Hepatic stellate cell (primary cell): ENCODE measurements around the gene KDELR3.
A peak's percentile ranks its signal among the peaks of the same experiment; 100 is the strongest.

Source experiments
- DNase-seq: peaks from one replicate; pipeline ENCODE4 v3.0.0; 2011; ENCODE audit warnings: low spot score

KDELR3 gene

DNA sequence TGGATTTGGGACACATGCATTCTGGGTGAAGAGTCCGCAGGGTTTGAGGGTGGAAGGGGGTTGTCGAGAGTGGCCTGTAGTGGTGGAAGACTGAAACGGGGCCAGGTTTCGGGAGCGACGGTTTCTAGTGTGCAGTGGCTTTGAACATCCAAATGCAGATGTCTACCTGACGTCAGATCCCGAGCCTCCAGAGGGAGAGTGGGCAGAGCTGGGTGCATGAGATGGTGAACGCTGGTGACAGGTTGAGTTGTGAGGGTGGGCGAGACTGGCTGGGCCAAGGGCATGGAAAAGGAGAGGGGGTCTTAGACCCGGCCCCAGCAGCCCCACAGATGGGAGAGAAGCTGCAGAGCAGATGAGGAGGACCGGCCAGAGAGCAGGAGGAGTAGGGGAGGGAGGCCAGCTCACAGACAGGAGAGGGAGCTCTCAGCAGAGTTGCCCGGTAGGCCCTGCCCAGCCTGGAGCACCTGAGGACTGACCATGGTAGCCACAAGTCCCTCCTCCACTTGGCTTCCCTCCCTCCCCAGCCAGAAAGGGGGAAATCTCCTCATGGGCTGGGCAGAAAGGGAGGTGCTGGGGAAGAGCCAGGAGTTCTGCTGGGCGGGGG lies 27.0 kb upstream of the KDELR3 start:
- no peak for DNase-seq

DNA sequence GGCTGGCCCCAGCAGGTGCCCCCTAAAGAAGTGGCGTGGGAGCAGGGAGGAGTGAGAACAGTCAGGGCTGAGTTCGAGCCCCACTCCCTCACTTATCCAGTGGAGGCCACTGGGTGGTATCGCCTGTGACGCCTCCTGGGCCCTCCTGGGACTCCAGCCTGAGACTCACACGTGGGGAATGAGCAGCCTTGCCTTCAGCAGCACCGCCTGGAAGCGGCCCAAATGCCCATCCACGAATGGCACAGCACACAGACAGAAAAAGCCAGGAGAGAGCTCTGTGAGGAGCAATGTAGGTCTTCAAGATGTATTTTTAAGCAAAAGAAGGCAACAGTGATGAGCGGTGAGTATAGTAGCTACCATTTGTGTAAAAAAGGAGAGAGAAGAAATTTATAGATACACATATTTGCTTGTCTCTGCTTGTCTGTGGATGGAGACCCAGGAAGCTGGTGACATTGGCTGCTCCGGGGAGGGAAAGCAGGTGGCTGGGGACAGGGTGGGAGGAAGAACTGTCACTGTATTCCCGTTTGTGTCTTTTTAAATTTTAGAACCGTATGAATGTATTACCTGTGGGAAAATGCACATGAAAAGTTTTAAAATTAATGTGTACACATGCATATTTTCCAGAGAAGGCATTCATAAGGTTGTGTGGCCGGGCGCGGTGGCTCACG lies 26.1 kb upstream of the KDELR3 start:
- no peak for DNase-seq

DNA sequence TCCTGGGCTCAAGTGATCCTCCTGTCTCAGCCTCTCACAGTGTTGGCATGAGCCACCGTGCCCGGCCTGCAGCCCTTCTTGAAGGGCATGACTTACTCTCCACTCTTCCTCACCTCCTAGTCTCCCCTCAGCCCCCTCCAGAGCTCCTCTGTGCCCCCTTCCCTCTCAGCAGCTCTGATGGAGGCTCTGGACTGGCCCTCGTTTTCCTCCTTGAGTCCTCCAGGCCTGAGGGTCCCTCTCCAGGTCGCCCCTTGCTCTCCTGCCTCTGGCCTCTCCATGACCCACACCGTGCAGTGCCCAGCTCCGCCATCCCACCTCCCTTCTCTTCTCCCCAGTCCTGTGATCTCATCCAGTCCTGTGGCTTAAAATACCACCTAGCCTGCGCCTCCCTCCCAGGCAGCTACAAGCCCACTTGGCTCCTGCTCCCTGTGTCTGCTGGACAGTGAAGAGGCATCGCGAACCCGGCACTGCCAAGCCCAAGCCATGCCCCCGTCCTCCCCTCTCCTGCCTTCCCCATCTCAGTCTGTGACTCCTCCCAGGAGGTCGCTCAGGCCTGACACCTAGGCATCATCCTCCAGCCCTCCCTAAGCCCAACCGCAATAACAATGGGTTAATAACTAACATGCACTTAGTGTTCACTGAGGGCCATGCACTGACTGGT lies 24.8 kb upstream of the KDELR3 start:
- DNase-seq = no peak

DNA sequence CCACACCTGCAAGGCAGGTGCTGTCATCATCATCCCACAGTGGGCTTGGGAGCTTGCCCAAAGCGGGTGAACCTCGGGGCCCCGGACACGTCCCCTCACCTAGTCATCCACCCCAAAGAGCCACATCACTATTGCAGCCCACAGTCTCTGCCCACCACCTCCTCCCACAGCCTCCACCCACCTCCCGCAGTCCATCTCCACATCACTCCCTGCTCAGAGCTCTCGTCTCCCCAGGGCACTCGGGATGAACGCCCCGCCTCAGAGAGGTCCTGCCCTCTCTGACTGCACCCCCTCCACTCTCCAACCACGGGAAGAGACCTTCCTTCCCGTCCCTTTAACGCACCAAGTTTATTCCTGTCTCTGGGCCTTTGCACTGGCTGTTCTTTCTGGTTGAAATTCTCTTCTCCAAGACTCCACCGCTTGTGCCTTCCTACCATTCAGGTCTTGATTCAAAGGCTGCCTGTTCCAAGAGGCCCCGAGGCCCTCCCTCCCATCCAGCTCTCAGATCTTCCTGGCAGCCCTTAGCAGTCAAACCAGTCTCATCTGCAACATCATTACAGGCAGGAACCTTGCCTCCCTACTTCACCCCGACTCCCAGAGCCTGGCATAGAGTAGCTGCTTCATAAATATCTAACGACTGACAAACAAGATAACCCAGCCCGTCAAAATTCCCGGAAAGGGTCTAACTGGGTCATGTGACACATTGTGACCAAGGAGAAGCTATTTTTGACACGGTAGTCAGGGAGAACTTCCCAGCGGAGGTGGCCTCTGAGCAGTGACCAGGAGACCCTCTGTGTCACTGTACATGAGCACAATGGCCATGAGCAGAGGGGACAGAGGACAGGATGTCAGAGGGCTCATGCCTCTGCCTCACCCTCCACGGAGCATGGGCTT lies 24.0 kb upstream of the KDELR3 start:
- no peak for DNase-seq

GRCh38 chr22:38444783-38445182 lies 23.1 kb upstream of the KDELR3 start:
- DNase-seq = no peak

DNA sequence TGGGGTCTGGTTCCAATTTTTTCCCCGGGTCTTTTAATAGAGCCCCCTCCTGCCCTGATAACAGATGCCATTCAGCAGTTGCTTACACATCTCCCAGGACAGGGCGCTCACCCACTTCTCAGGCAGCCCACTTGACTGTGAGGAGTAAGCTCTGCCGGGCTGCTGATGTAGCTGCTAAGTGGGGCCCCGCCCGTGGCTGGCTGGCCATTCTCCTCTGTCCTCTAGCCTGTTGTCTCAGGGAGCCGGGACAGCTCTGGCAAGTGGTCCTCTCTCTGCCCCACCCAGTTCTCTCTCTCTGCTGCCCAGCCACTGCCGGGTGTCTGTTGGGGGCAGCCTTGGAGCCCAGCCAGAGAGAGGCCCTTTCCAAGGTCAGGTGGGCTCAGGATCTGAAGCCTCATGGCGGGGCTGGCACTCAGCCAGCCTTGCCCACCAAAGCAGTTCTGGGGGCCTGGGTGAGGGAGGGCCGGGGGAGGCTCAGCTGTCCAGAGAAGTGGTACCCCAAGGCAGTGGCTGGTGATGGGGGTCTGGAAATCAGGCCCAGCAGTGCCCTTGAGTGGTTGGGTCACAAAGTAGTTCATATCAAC lies 21.8 kb upstream of the KDELR3 start:
- DNase-seq = no peak

DNA sequence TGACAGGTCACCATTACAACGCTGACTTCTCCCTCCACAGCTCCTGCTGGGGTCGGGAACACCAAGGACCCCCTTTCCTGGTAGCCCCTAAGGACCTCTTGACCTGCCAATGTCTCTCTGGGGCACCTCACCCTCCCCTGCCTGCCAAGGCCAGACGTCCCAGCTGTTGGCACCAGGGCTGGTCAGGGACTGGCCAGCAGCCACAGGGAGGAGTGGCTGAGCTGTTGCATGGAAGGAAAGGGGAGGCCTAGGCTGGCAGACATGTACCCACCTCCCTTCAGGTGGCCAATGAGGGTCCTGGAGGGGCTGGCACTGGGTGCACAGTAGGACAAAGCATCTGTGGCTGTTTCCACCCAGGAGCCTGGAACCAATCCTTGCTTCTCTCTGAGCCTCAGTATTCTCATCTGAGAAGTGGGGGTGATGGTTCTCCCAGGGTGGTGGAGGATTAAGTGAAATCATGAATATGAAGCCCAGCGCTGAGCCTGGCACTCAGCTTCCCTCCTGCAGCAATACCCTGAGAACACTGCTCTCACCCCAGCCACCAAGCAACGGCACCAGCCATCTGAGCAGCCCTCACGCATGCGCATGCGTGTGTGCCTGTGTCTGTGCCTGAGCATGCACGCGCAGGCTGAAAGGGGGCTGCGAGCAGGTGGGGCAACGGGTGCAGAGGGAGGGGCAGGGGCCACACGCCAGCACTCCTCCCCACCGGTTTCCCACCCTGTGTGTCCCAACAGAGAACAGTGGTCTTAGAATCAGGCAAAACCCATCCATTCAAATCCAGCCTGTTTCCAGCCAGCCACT lies 18.8 kb upstream of the KDELR3 start:
- no peak for DNase-seq

DNA sequence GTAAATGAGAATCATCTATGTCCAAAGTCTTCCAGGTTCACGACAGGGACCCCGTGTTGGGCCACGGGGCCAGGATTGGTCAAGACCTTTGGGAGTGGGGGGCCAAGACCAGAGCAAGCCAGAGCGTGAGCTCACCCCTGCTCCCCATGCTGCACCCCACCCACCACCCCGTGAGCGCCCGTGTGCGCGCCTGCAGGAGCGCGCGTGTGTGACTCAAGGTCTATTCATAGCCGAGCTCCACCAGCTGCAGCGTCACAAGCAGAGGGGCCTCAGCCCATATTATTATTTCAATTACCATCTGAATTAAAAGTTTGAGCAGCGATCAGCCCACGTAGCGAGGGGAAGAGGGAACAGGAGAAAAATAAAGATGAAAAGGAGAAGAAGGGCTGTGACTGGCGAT lies 18.1 kb upstream of the KDELR3 start:
- no peak for DNase-seq

GRCh38 chr22:38450234-38450797 lies 17.6 kb upstream of the KDELR3 start:
- no peak for DNase-seq

DNA sequence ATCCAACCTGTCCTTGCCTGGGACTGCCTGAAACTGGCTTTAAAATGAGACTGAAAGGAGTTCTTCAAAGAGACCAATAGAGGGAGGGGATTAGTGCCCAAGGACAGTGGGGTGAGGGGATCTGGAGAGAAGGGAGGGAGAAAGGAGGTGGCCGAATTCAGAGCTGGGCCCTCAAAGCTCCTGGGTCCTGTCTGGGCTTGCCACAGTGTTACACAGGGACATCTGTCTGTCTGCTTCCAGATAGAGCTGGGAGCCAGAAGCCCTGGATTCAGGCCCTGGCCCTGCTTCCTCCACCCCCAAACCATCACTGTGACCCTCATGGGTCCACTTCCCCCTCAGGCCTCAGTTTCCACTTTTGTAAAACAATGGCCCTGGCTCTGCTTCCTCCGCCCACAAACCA lies 16.5 kb upstream of the KDELR3 start:
- no peak for DNase-seq

GRCh38 chr22:38451864-38452263 lies 16.0 kb upstream of the KDELR3 start:
- DNase-seq = no peak

DNA sequence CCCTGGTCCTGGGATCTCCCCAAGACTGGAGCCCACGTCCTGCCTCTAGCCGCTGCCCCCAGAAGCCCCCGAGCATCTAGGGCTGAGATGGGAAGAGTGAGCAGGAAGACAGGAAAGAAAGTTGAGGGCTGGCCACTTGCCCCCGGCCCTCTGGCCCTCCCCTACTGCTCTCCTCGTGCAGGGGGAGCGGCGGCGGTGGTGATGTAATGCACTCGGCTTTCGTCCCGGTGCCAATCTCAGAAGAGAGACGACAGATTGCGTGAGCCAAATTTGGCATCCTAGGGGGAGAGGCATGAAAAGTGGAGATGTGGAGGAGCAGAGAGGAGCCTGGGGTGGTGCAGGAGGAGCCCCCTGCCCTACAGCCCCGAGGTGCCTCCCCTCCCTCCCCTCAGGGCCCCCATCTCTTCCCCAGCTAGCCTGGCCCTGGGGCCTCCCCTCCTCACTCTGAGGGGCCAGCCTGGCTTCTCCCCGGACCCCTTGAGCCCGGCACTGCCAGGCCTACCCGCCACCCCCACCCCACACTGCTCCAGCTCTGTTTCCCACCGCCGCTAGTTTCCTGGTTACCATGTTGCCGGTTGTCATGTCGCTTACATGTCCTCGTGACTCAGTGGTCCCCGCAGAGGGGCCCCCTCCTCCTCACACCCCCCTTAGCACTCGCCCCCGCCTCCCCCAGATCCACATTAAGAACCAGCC lies 15.4 kb upstream of the KDELR3 start:
- DNase-seq = peak; percentile 76

DNA sequence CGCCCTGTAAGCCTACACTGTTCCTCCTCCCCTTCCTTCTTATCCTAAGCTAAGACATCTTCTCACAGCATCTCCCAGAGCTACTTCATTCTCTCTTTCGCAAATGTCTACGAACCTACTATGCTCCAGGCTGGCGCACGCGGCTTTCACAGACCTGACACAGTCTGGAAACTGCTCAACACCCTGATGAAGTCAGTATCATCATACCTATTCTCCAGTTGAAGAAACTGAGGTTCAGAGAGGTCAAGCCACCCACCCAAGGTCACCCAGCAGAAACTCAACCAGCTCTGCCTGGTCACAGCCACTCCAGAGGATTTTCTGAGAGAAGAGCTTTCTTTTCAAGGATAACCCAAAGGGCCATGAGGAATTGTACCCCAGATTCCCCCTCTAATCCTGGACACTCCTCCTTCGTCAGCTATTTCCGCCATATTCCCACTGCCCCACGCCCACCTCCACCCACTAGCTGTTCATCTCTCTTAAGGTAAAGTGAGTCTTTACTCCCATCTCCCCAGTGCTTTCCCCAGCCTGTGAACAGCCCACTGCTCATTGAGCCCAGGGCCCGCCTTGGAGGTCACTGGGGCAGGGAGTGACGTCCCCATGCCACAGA lies 14.7 kb upstream of the KDELR3 start:
- no peak for DNase-seq

DNA sequence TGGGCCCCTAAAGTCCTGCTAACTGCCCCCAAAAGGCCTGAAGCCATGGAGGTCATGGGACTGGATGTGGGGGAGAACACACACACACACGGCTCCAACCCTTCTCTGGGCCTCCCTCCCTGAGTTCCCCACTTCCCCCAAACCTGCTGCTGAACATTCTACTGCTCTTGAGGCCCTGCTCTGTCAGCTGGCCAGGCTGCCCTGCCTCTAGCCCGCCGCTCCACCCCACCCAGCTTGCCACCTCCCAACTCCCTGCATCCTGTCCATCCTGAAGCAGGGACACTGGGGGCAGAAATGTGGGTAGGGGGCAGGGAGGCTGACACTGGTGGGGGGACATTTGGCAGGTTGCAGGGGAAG lies 13.9 kb upstream of the KDELR3 start:
- DNase-seq = no peak

GRCh38 chr22:38454353-38455075 lies 13.4 kb upstream of the KDELR3 start:
- DNase-seq = no peak

DNA sequence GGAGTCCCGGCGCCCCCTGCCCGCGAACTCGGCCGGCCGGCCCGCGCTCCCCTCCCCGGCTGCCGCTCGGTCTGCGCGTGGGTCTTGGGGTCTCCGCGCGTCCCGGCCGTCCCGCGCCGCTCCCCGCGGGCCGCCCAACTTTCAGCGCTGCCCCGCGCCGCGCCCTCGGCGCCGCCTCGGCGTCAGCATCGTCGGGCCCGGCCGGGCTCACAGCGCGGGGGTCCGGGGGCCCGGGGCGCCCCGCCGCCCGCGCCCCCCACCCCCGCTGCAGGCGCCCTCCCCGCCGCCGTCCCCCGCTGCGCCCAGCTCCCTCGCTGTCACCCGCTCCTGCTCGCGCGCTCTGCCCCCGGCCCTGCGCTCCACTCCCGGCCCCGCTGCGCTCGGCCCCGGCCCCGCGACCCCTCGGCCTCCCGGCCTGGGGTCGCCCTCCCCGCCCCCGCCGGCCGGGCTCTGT lies 12.8 kb upstream of the KDELR3 start, which contains the start of gene KCNJ4:
TSS of gene KCNJ4 (minus strand) at position 124 of the 454 bp plus-strand sequence. CDS start 27,067 bp downstream, outside the sequence.
- no peak for DNase-seq

- no peak for DNase-seq
These were observed 12.2 kb upstream of the KDELR3 start for GRCh38 chr22:38455530-38456271.

GRCh38 chr22:38456272-38456835 lies 11.5 kb upstream of the KDELR3 start:
- no peak for DNase-seq
